Transverse colon (tissue), 4 donors: Measurements from ENCODE around the gene CHTF18. TPM values are rescaled to one million over a fixed set of nuclear protein-coding genes. Genes with fewer than 3 reads are reported as not detected.

Source experiments
- DNase-seq: peaks from one replicate; pipeline ENCODE4 v3.0.0-alpha.2; 2019
- H3K27ac ChIP-seq, 4 donors: fragments of 200-600 bp; sonication (generic); 2 replicates each; pipeline ENCODE4 v1.5.1; 2016 to 2018; ENCODE audit warnings: inconsistent platforms in 4 of 4
- H3K27me3 ChIP-seq: fragments of 200-600 bp; sonication (generic); 2 replicates; pipeline ENCODE4 v1.5.1; 2017; ENCODE audit warnings: inconsistent platforms
- H3K36me3 ChIP-seq, 4 donors: fragments of 200-600 bp; sonication (generic); 2 replicates each; pipeline ENCODE4 v1.5.1; 2017 to 2019; ENCODE audit warnings: inconsistent platforms in 4 of 4
- H3K4me1 ChIP-seq, 4 donors: fragments of 200-600 bp; sonication (generic); 2 replicates each; pipeline ENCODE4 v1.5.1; 2017 to 2020; ENCODE audit warnings: inconsistent platforms in 4 of 4
- H3K4me3 ChIP-seq, 4 donors: fragments of 200-600 bp; sonication (generic); 1 replicate in 1 of 4; 2 replicates in 3 of 4; pipeline versions ENCODE4 v1.5.1 to v1.6.1; 2017 to 2019; ENCODE audit warnings: inconsistent platforms in 4 of 4
- H3K9me3 ChIP-seq, 2 donors: fragments of 200-600 bp; sonication (generic); 2 replicates each; pipeline ENCODE4 v1.5.1; 2017 to 2019; ENCODE audit warnings: inconsistent platforms in 2 of 2
- CTCF ChIP-seq, 5 experiments: fragments of 200-600 bp in 3 of 5; fragments of 450-650 bp in 2 of 5; sonication (generic) in 3 of 5; IDR thresholded peaks; 1 replicate in 2 of 5; 2 replicates in 3 of 5; pipeline ENCODE4 v1.5.1; 2016 to 2017; ENCODE audit warnings: antibody characterized with exemption in 5 of 5, inconsistent platforms in 3 of 5, mild to moderate bottlenecking in 2 of 5, moderate library complexity in 1 of 5
- EP300 ChIP-seq: sonication (generic); formaldehyde crosslinking; IDR thresholded peaks from one replicate; pipeline ENCODE4 v1.6.1; 2017; ENCODE audit warnings: antibody characterized with exemption, low read depth
- POLR2A ChIP-seq: fragments of 450-650 bp; IDR thresholded peaks from one replicate; pipeline ENCODE4 v1.6.1; 2016; ENCODE audit warnings: antibody characterized with exemption, mild to moderate bottlenecking, moderate library complexity
- POLR2AphosphoS5 ChIP-seq, 3 donors: sonication (generic); formaldehyde crosslinking; IDR thresholded peaks; one replicate each; pipeline ENCODE4 v1.6.1; 2016; ENCODE audit warnings: antibody characterized with exemption in 3 of 3
- whole genome bisulfite sequencing, 2 donors: methylation state at CpG; one replicate each; pipeline ENCODE4 v1.1.5; 2018; ENCODE audit warnings: low coverage in 1 of 2; 5-methylcytosine and 5-hydroxymethylcytosine counted together
- in situ Hi-C, 4 donors: fragments of 200-750 bp; cut with MboI; loops; one replicate each; pipeline versions ENCODE4 v1.15.0 to v1.15.1; 2017; ENCODE audit warnings: low sequenced_read_pairs in 3 of 4, low pct_ligation_motif_present in 1 of 4, low pct_unique_long_range_greater_than_20kb in 1 of 4
- intact Hi-C: fragments of 100-400 bp; cut with DNase I; formaldehyde crosslinking; loops from one replicate; pipeline ENCODE4 v1.15.1; 2023; ENCODE audit warnings: low total_unique reads
- total RNA-seq, 4 donors: library from RNA; depleted of rRNA; stranded (reverse); fragments of >200 nt; gene quantifications; one replicate each; pipeline ENCODE4 v1.1.0, GENCODE V29; 2016

CHTF18 gene
- total RNA-seq, 4 donors from 2014 or later = 4.6 to 33.4 (median 12.9) TPM

- Histone ChIP-seq H3K9me3 (no peaks in the 10 kb centered on the region), H3K4me3 (no peak overlapping the region), H3K27me3 (peaks cover 28% of the 10 kb centered on the region), H3K4me1 (no peaks in the 10 kb centered on the region), H3K36me3 (no peaks in the 10 kb centered on the region), H3K27ac (no peak overlapping the region)
- 85% methylated on average over 28 of the region's 29 CpGs; no CpG with 5 or more reads in 1 of the 2 donors for WGBS, 2 donors
- in situ Hi-C loops (no loop called here), intact Hi-C loops (no loop called here)
- no peak for DNase-seq
- TF ChIP-seq CTCF (IDR thresholded peaks at IDR 0.05) (no peak), POLR2A (no peak), POLR2AphosphoS5 (IDR thresholded peaks at IDR 0.05) (no peak), EP300 (no peak)
Observed at GRCh38 chr16:766008-766819, 22.2 kb upstream of the CHTF18 start.

GRCh38 chr16:766820-767640, 21.4 kb upstream of the CHTF18 start:
- no peak for DNase-seq
- H3K36me3 ChIP-seq = no peaks in the 10 kb centered on the region
- no peak overlapping the region for H3K4me3 ChIP-seq
- 74% methylated on average over 8 of the region's 48 CpGs; no CpG with 5 or more reads in 1 of the 2 donors for WGBS, 2 donors
- in situ Hi-C loops = no loop called here
- H3K9me3 ChIP-seq = no peaks in the 10 kb centered on the region
- intact Hi-C loops = no loop called here
- H3K4me1 ChIP-seq = no peaks in the 10 kb centered on the region
- peaks cover 20% of the 10 kb centered on the region for H3K27me3 ChIP-seq
- H3K27ac ChIP-seq = no peak overlapping the region
- TF ChIP-seq EP300 = no peak
- no peak for TF ChIP-seq POLR2AphosphoS5 (IDR thresholded peaks at IDR 0.05)
- no peak for TF ChIP-seq CTCF (IDR thresholded peaks at IDR 0.05)
- no peak for TF ChIP-seq POLR2A

- in situ Hi-C loops = no loop called here
- no peaks in the 10 kb centered on the region for H3K4me1 ChIP-seq
- H3K27ac ChIP-seq = no peak overlapping the region
- no peak for TF ChIP-seq CTCF (IDR thresholded peaks at IDR 0.05)
- TF ChIP-seq EP300 = no peak
- no peak for TF ChIP-seq POLR2AphosphoS5 (IDR thresholded peaks at IDR 0.05)
- TF ChIP-seq POLR2A = no peak
- H3K27me3 ChIP-seq = peaks cover 12% of the 10 kb centered on the region
- no peak for DNase-seq
- H3K4me3 ChIP-seq = no peak overlapping the region
- intact Hi-C loops = no loop called here
- no peaks in the 10 kb centered on the region for H3K36me3 ChIP-seq
- WGBS, 2 donors = 55% methylated on average over 13 of the region's 38 CpGs; no CpG with 5 or more reads in 1 of the 2 donors
- H3K9me3 ChIP-seq = no peaks in the 10 kb centered on the region
Observed at GRCh38 chr16:767743-768235, 20.6 kb upstream of the CHTF18 start.

- in situ Hi-C loops (no loop called here), intact Hi-C loops (no loop called here)
- Histone ChIP-seq H3K4me1 (no peaks in the 10 kb centered on the region), H3K9me3 (no peaks in the 10 kb centered on the region), H3K36me3 (no peaks in the 10 kb centered on the region), H3K27me3 (peaks cover 6% of the 10 kb centered on the region), H3K27ac (no peak overlapping the region), H3K4me3 (no peak overlapping the region)
- DNase-seq = no peak
- no peak for TF ChIP-seq POLR2AphosphoS5 (IDR thresholded peaks at IDR 0.05)
- no peak for TF ChIP-seq POLR2A
- no peak for TF ChIP-seq EP300
- TF ChIP-seq CTCF (IDR thresholded peaks at IDR 0.05) = no peak
- WGBS, 2 donors = 66% methylated on average over 17 of the region's 21 CpGs; no CpG with 5 or more reads in 1 of the 2 donors
Observed at GRCh38 chr16:768428-768827, 20.0 kb upstream of the CHTF18 start.
